Stimulated activated naive CD8-positive, alpha-beta T cell treated with anti-CD3 and anti-CD28 coated beads, Interleukin-15, amount 100 ng/mL, for 72 hours (primary cell): ENCODE data around the gene F2R.
"Not testable (repeated sequence)": the region's sequence is repeated elsewhere in the genome, so short reads cannot be mapped to it uniquely, and the experiment has no call there.

Experiments
- ATAC-seq: fragments of 150-1000 bp; cut with Tn5 transposase; 2 replicates; pipeline ENCODE4 v1.10.0; 2021; ENCODE audit warnings: mild to moderate bottlenecking, moderate library complexity
- DNase-seq, 2 donors: peaks; one replicate each; pipeline ENCODE4 v3.0.0; 2021 to 2022
- H3K27ac Mint-ChIP-seq, 2 donors: one replicate each; pipeline ENCODE4 v1.8.0; 2022; ENCODE audit warnings: mild to moderate bottlenecking in 2 of 2, mixed read lengths in 2 of 2, moderate library complexity in 2 of 2
- H3K27me3 Mint-ChIP-seq: one replicate; pipeline ENCODE4 v1.8.0; 2022; ENCODE audit warnings: mixed read lengths
- H3K4me1 Mint-ChIP-seq: one replicate; pipeline ENCODE4 v1.8.0; 2022; ENCODE audit warnings: mild to moderate bottlenecking, mixed read lengths
- H3K4me3 Mint-ChIP-seq, 2 donors: one replicate each; pipeline ENCODE4 v1.8.0; 2022; ENCODE audit warnings: mild to moderate bottlenecking in 2 of 2, mixed read lengths in 2 of 2, moderate library complexity in 1 of 2
- H3K9me3 Mint-ChIP-seq, 2 donors: one replicate each; pipeline ENCODE4 v1.8.0; 2022; ENCODE audit warnings: mixed read lengths in 2 of 2

Gene F2R

GRCh38 chr5:76755779-76756637 is 40.1 kb downstream of the F2R start:
- ATAC-seq (no peak), DNase-seq (no peak)
- no peaks in the 10 kb centered on the region for H3K9me3 Mint-ChIP-seq
- H3K27me3 Mint-ChIP-seq, result peaks cover under 1% of the 10 kb centered on the region
- H3K4me3 Mint-ChIP-seq, result no peak overlapping the region
- H3K27ac Mint-ChIP-seq, result no peak overlapping the region
- H3K4me1 Mint-ChIP-seq, result no peaks in the 10 kb centered on the region

GRCh38 chr5:76757049-76757448 is 41.1 kb downstream of the F2R start:
- no peaks in the 10 kb centered on the region for H3K27me3 Mint-ChIP-seq

GRCh38 chr5:76761118-76761517 is 45.2 kb downstream of the F2R start:
- Mint-ChIP-seq H3K4me1 (peaks cover 10% of the 10 kb centered on the region), H3K9me3 (peaks cover 8 to 12% of the 10 kb centered on the region in 2 donors)
- H3K27me3 Mint-ChIP-seq, H3K27ac Mint-ChIP-seq, DNase-seq, ATAC-seq, H3K4me3 Mint-ChIP-seq: not testable (repeated sequence)

More at GRCh38 chr5:76757049-76757448, 41.1 kb downstream of the F2R start:
- DNase-seq (no peak), ATAC-seq (no peak)
- Mint-ChIP-seq H3K27ac (no peak overlapping the region), H3K9me3 (no peaks in the 10 kb centered on the region), H3K4me3 (no peak overlapping the region), H3K4me1 (peaks cover 5% of the 10 kb centered on the region)

- H3K4me1 Mint-ChIP-seq, result peaks cover 16% of the 10 kb centered on the region
- peaks cover 8 to 12% of the 10 kb centered on the region in 2 donors for H3K9me3 Mint-ChIP-seq
- no peaks in the 10 kb centered on the region for H3K27me3 Mint-ChIP-seq
- no peak overlapping the region for H3K27ac Mint-ChIP-seq
- no peak for DNase-seq
- H3K4me3 Mint-ChIP-seq, result no peak overlapping the region
- ATAC-seq, result no peak
Measured at GRCh38 chr5:76762484-76762883, 46.6 kb downstream of the F2R start.

- DNase-seq (peak in 1 of 2 donors; percentile 25), ATAC-seq (peak; percentile 92)
- no peak overlapping the region for H3K4me3 Mint-ChIP-seq
- H3K27me3 Mint-ChIP-seq, result no peaks in the 10 kb centered on the region
- H3K4me1 Mint-ChIP-seq, result peaks cover 16% of the 10 kb centered on the region
- H3K9me3 Mint-ChIP-seq, result peaks cover 8 to 12% of the 10 kb centered on the region in 2 donors
- peak overlapping the region in 1 of 2 donors; percentile 49 for H3K27ac Mint-ChIP-seq
Measured at GRCh38 chr5:76763136-76763535, 47.2 kb downstream of the F2R start.

GRCh38 chr5:76764374-76764773 is 48.4 kb downstream of the F2R start:
- Mint-ChIP-seq H3K4me3 (no peak overlapping the region), H3K4me1 (peaks cover 16% of the 10 kb centered on the region), H3K9me3 (peaks cover 8 to 12% of the 10 kb centered on the region in 2 donors), H3K27ac (no peak overlapping the region), H3K27me3 (no peaks in the 10 kb centered on the region)
- ATAC-seq (no peak), DNase-seq (no peak)

- Mint-ChIP-seq H3K27me3 (no peaks in the 10 kb centered on the region), H3K9me3 (peaks cover 8 to 12% of the 10 kb centered on the region in 2 donors), H3K4me3 (no peak overlapping the region), H3K4me1 (peaks cover 16% of the 10 kb centered on the region), H3K27ac (no peak overlapping the region)
- DNase-seq, result no peak
- ATAC-seq, result no peak
Measured at GRCh38 chr5:76765249-76765648, 49.3 kb downstream of the F2R start.

- no peak overlapping the region for H3K27ac Mint-ChIP-seq
- DNase-seq (no peak), ATAC-seq (no peak)
- H3K9me3 Mint-ChIP-seq, result peaks cover 8 to 12% of the 10 kb centered on the region in 2 donors
- H3K4me3 Mint-ChIP-seq, result no peak overlapping the region
- no peaks in the 10 kb centered on the region for H3K27me3 Mint-ChIP-seq
- H3K4me1 Mint-ChIP-seq, result peaks cover 12% of the 10 kb centered on the region
Measured at GRCh38 chr5:76766746-76767145, 50.8 kb downstream of the F2R start.

GRCh38 chr5:76771041-76771440 is 55.1 kb downstream of the F2R start:
- H3K27ac Mint-ChIP-seq, H3K4me1 Mint-ChIP-seq: not testable (repeated sequence)

GRCh38 chr5:76771705-76772405 is 55.9 kb downstream of the F2R start:
- Mint-ChIP-seq H3K27ac (no peak overlapping the region), H3K4me1 (peaks cover 2% of the 10 kb centered on the region)

More at GRCh38 chr5:76771041-76771440, 55.1 kb downstream of the F2R start:
- not testable (repeated sequence) for H3K27me3 Mint-ChIP-seq, DNase-seq, H3K9me3 Mint-ChIP-seq, H3K4me3 Mint-ChIP-seq, ATAC-seq

GRCh38 chr5:76775921-76776320 is 60.0 kb downstream of the F2R start:
- no peak overlapping the region for H3K27ac Mint-ChIP-seq
- ATAC-seq (no peak), DNase-seq (no peak)

More at GRCh38 chr5:76771705-76772405, 55.9 kb downstream of the F2R start:
- ATAC-seq (no peak), DNase-seq (no peak)
- Mint-ChIP-seq H3K9me3 (no peaks in the 10 kb centered on the region), H3K4me3 (no peak overlapping the region), H3K27me3 (no peaks in the 10 kb centered on the region)

GRCh38 chr5:76776391-76776790 is 60.5 kb downstream of the F2R start:
- Mint-ChIP-seq H3K9me3 (no peaks in the 10 kb centered on the region), H3K4me1 (no peaks in the 10 kb centered on the region), H3K27me3 (no peaks in the 10 kb centered on the region), H3K27ac (no peak overlapping the region), H3K4me3 (no peak overlapping the region)
- ATAC-seq (no peak), DNase-seq (no peak)

More at GRCh38 chr5:76775921-76776320, 60.0 kb downstream of the F2R start:
- H3K27me3 Mint-ChIP-seq, result no peaks in the 10 kb centered on the region
- no peaks in the 10 kb centered on the region for H3K9me3 Mint-ChIP-seq
- H3K4me1 Mint-ChIP-seq, result no peaks in the 10 kb centered on the region
- H3K4me3 Mint-ChIP-seq, result no peak overlapping the region

GRCh38 chr5:76780616-76781015 is 64.7 kb downstream of the F2R start:
- not testable (repeated sequence) for DNase-seq, ATAC-seq, H3K9me3 Mint-ChIP-seq, H3K27me3 Mint-ChIP-seq, H3K4me1 Mint-ChIP-seq, H3K4me3 Mint-ChIP-seq, H3K27ac Mint-ChIP-seq

- no peaks in the 10 kb centered on the region for H3K27me3 Mint-ChIP-seq
- H3K4me1 Mint-ChIP-seq, result no peaks in the 10 kb centered on the region
- no peak overlapping the region for H3K27ac Mint-ChIP-seq
- ATAC-seq (no peak), DNase-seq (no peak)
- no peaks in the 10 kb centered on the region for H3K9me3 Mint-ChIP-seq
- no peak overlapping the region for H3K4me3 Mint-ChIP-seq
Measured at GRCh38 chr5:76781775-76782174, 65.8 kb downstream of the F2R start.

- Mint-ChIP-seq H3K27ac (no peak overlapping the region), H3K9me3 (no peaks in the 10 kb centered on the region), H3K4me1 (no peaks in the 10 kb centered on the region), H3K27me3 (no peaks in the 10 kb centered on the region), H3K4me3 (no peak overlapping the region)
- ATAC-seq (no peak), DNase-seq (no peak)
Measured at GRCh38 chr5:76782444-76782843, 66.5 kb downstream of the F2R start.
